A673 (cell line): ENCODE data around the gene ME3. TPM values are rescaled to one million over a fixed set of nuclear protein-coding genes. Genes with fewer than 3 reads are reported as not detected.

ENCODE experiments used
- BruUV-seq: library from RNA; stranded (reverse); fragments of 400-500 nt; replicated peaks from 2 replicates; lab custom pipeline; 2021; lab: Mats Ljungman, UMichigan
- CTCF ChIA-PET: fragments of 300-600 bp; sonication (Branson Sonifier 250); formaldehyde crosslinking; loops from one replicate; lab custom pipeline; 2022; ENCODE audit warnings: antibody characterized with exemption; lab: Charles Lee
- POLR2A ChIA-PET: fragments of 300-600 bp; sonication (Branson Sonifier 250); formaldehyde crosslinking; loops from one replicate; lab custom pipeline; 2022; ENCODE audit warnings: antibody characterized with exemption; ENCODE audit not compliant: low non-redundant PET; lab: Charles Lee
- DNase-seq: peaks from one replicate; pipeline ENCODE4 v3.0.0-alpha.2; 2015; ENCODE audit warnings: low spot score
- H3K27ac ChIP-seq: fragments of 200-600 bp; sonication (generic); 2 replicates; pipeline ENCODE4 v1.5.1; 2016; ENCODE audit warnings: mixed run types, low read depth, mild to moderate bottlenecking, mixed read lengths, antibody characterized with exemption, low read length; ENCODE audit not compliant: poor library complexity, severe bottlenecking
- H3K27me3 ChIP-seq: fragments of 200-600 bp; sonication (generic); replicated peaks from 2 replicates; pipeline ENCODE4 v1.6.1; 2017; ENCODE audit warnings: mixed run types, low read depth, mild to moderate bottlenecking, mixed read lengths, antibody characterized with exemption, low read length; ENCODE audit not compliant: insufficient read depth, poor library complexity
- H3K36me3 ChIP-seq: fragments of 200-600 bp; sonication (generic); 2 replicates; pipeline ENCODE4 v1.6.1; 2016; ENCODE audit warnings: mixed run types, mild to moderate bottlenecking, mixed read lengths, antibody characterized with exemption, low read length; ENCODE audit not compliant: insufficient read depth, poor library complexity, severe bottlenecking
- H3K4me1 ChIP-seq: fragments of 200-600 bp; sonication (generic); 2 replicates; pipeline ENCODE4 v1.6.1; 2017; ENCODE audit warnings: mixed run types, mild to moderate bottlenecking, mixed read lengths, antibody characterized with exemption, low read length; ENCODE audit not compliant: insufficient read depth, poor library complexity, severe bottlenecking
- H3K4me3 ChIP-seq: fragments of 200-600 bp; sonication (generic); 2 replicates; pipeline ENCODE4 v1.5.1; 2016; ENCODE audit warnings: low read depth, mixed run types, mild to moderate bottlenecking, mixed read lengths, low read length; ENCODE audit not compliant: poor library complexity, severe bottlenecking
- H3K9me3 ChIP-seq: fragments of 200-600 bp; sonication (generic); 2 replicates; pipeline ENCODE4 v1.6.1; 2016; ENCODE audit warnings: mixed run types, low read depth, mild to moderate bottlenecking, mixed read lengths, antibody characterized with exemption, low read length; ENCODE audit not compliant: poor library complexity, severe bottlenecking
- CTCF ChIP-seq: fragments of 300-800, 200-600 bp; sonication (generic); conservative IDR thresholded peaks from 2 replicates; pipeline ENCODE4 v1.5.1; 2017; ENCODE audit warnings: low read depth, mild to moderate bottlenecking, antibody characterized with exemption, low read length, moderate library complexity, mixed read lengths
- EZH2 ChIP-seq: fragments of 200-600 bp; sonication (generic); IDR thresholded peaks from 2 replicates; pipeline ENCODE4 v1.6.1; 2017; ENCODE audit warnings: borderline replicate concordance, low read depth, mild to moderate bottlenecking, mixed read lengths, antibody characterized with exemption, low read length; ENCODE audit not compliant: poor library complexity, severe bottlenecking
- intact Hi-C: fragments of 100-400 bp; cut with micrococcal nuclease; formaldehyde crosslinking; loops from one replicate; pipeline ENCODE4 v1.10.0; 2022; ENCODE audit not compliant: unreplicated experiment
- total RNA-seq: library from RNA; stranded (reverse); gene quantifications from 2 replicates; pipeline ENCODE4 v1.2.3, GENCODE V29; 2021

ME3 gene
- total RNA-seq, 1 experiment from 2014 or later: 7.6 TPM

GRCh38 chr11:86483610-86483939 is 188.8 kb downstream of the ME3 start:
- Histone ChIP-seq H3K4me3 (no peak overlapping the region), H3K27me3 (no peaks in the 10 kb centered on the region), H3K9me3 (no peaks in the 10 kb centered on the region), H3K4me1 (peaks cover 10% of the 10 kb centered on the region), H3K36me3 (no peaks in the 10 kb centered on the region), H3K27ac (no peak overlapping the region)
- TF ChIP-seq CTCF: no peak
- TF ChIP-seq EZH2: no peak
- CTCF ChIA-PET: interaction anchor here (0.7 kb wide), 1 partner anchor 32 kb away, joined by 3 read pairs; no protein-coding TSS in a partner anchor
- no peak for DNase-seq
- POLR2A ChIA-PET: no interaction called here
- no TSS peak for BruUV-seq
- intact Hi-C loops: no loop called here

GRCh38 chr11:86482692-86483091 is 189.7 kb downstream of the ME3 start:
- H3K27me3 ChIP-seq: no peaks in the 10 kb centered on the region
- POLR2A ChIA-PET: interaction anchor here (0.6 kb wide), 1 partner anchor 50 kb away, joined by 3 read pairs; no protein-coding TSS in a partner anchor
- no TSS peak for BruUV-seq
- no peaks in the 10 kb centered on the region for H3K9me3 ChIP-seq
- no peak for DNase-seq
- CTCF ChIA-PET: no interaction called here
- no peaks in the 10 kb centered on the region for H3K36me3 ChIP-seq
- H3K4me3 ChIP-seq: no peak overlapping the region
- no peak overlapping the region for H3K27ac ChIP-seq
- peaks cover 10% of the 10 kb centered on the region for H3K4me1 ChIP-seq
- TF ChIP-seq CTCF (no peak), EZH2 (no peak)
- intact Hi-C loops: no loop called here

DNA sequence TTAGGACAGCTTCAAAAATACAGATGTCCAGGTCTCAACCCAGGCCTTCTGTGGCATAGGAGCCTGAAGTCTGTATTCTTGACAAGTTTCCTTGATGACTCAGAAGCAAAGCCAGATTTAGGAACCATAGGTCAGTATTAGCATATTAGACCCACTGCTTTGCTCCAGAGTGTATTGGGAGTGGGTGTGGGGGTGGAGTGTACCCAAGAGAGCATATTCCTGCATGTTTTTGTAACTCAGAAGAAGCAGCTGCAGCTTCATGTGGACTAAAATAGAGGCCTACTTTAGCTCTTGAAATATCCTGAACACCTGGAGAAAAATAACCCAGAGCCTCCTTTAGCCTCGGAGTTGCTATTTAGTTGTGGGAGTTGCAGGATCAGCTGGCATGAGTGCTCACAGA is 191.0 kb downstream of the ME3 start:
- DNase-seq: no peak
- intact Hi-C loops: no loop called here
- ChIA-PET POLR2A (no interaction called here), CTCF (no interaction called here)
- H3K9me3 ChIP-seq: no peaks in the 10 kb centered on the region
- H3K4me1 ChIP-seq: peaks cover 10% of the 10 kb centered on the region
- no peak for TF ChIP-seq EZH2
- TF ChIP-seq CTCF: no peak
- H3K27me3 ChIP-seq: no peaks in the 10 kb centered on the region
- no peaks in the 10 kb centered on the region for H3K36me3 ChIP-seq
- no TSS peak for BruUV-seq
- no peak overlapping the region for H3K4me3 ChIP-seq
- H3K27ac ChIP-seq: no peak overlapping the region
